ENCODE measurements around the gene SORT1. TPM values are rescaled to one million over a fixed set of nuclear protein-coding genes. Genes with fewer than 3 reads are reported as not detected.

Gene SORT1
- total RNA-seq, 1 experiment from 2014 or later = 47.9 TPM

- Histone ChIP-seq H2BK15ac (ENCODE audit: low read depth, low read length) (no peak overlapping the region), H4K5ac (ENCODE audit: insufficient read length, low read depth, low read length) (no peak overlapping the region), H2BK5ac (ENCODE audit: insufficient read length, low read length) (no peak overlapping the region), H3K9ac (ENCODE audit: extremely low read depth, insufficient read length, low read length) (no peak overlapping the region), H3K4me1 (ENCODE audit: insufficient read depth, low read length) (no peaks in the 10 kb centered on the region), H2BK12ac (ENCODE audit: insufficient read length, low read depth, low read length) (no peak overlapping the region), H2BK20ac (ENCODE audit: low read depth, low read length, poor library complexity, severe bottlenecking) (no peak overlapping the region), H3K27ac (ENCODE audit: insufficient read length, low read depth, low read length) (no peak overlapping the region), H4K91ac (ENCODE audit: insufficient read length, low read depth, low read length) (no peak overlapping the region), H3K14ac (ENCODE audit: insufficient read depth, low read length) (no peak overlapping the region), H3K56ac (ENCODE audit: insufficient read length, low read depth, low read length) (no peak overlapping the region), H3K9me3 (ENCODE audit: control insufficient read depth, low read depth, low read length) (no peaks in the 10 kb centered on the region), H4K8ac (replicated peaks; ENCODE audit: insufficient read length, low read depth, low read length) (no peak overlapping the region), H2BK120ac (ENCODE audit: low read depth, low read length, poor library complexity, severe bottlenecking) (no peak overlapping the region), H3K4ac (ENCODE audit: low read depth, low read length) (no peak overlapping the region), H2AK5ac (ENCODE audit: insufficient read length, low read length) (no peak overlapping the region), H3K79me1 (ENCODE audit: insufficient read depth, low read depth, low read length, poor library complexity, severe bottlenecking) (no peaks in the 10 kb centered on the region), H3K18ac (ENCODE audit: insufficient read length, low read depth, low read length) (no peak overlapping the region), H3K27me3 (ENCODE audit: insufficient read depth, low read length) (no peaks in the 10 kb centered on the region), H3T11ph (ENCODE audit: low read length) (no peak overlapping the region), H3K23me2 (ENCODE audit: insufficient read length, low read depth, low read length, poor library complexity, severe bottlenecking) (no peaks in the 10 kb centered on the region), H3K4me2 (ENCODE audit: insufficient read depth, insufficient read length, low read length) (no peak overlapping the region), H3K23ac (ENCODE audit: insufficient read length, low read depth, low read length) (no peak overlapping the region), H4K20me1 (ENCODE audit: control insufficient read depth, insufficient read depth, insufficient read length) (no peaks in the 10 kb centered on the region), H3K79me2 (ENCODE audit: insufficient read depth, low read length) (no peaks in the 10 kb centered on the region), H2AFZ (ENCODE audit: low read length) (no peak overlapping the region)
- TF ChIP-seq CTCF (conservative IDR thresholded peaks at IDR 0.05) = no peak
- no peak overlapping the region; a peak in 1 of 7 replicates for H3K27ac Mint-ChIP-seq
- peaks cover 9 to 58% (median 48%) of the 10 kb centered on the region in 3 experiments; a peak in 6 of 7 replicates for H3K36me3 Mint-ChIP-seq (ENCODE audit: insufficient read depth in 1 of 3, low read depth in 3 of 3)
- WGBS (ENCODE audit: extremely low coverage, insufficient read length, low lambda C conversion rate) = no CpG with 5 or more reads among the region's 33 CpGs
- DNase-seq = no peak
- H3K4me1 Mint-ChIP-seq = peaks cover 7% of the 10 kb centered on the region in 2 experiments
- H3K27me3 Mint-ChIP-seq (ENCODE audit: low read depth) = no peaks in the 10 kb centered on the region
- H3K4me3 Mint-ChIP-seq = no peak overlapping the region
- H3K9me3 Mint-ChIP-seq = no peaks in the 10 kb centered on the region; a peak in 1 of 5 replicates
Observed at GRCh38 chr1:109269212-109269980, 128.3 kb downstream of the SORT1 start.
